Stomach (tissue), 9 donors: ENCODE measurements around the gene NAXE. TPM values are rescaled to one million over a fixed set of nuclear protein-coding genes. Genes with fewer than 3 reads are reported as not detected.

Experiments used
- DNase-seq, 2 donors: peaks; one replicate each; pipeline versions ENCODE4 v3.0.0 to v3.0.0-alpha.2; 2013 to 2019
- H3K27ac ChIP-seq, 5 donors: fragments of 200-600 bp in 4 of 5; sonication (generic) in 4 of 5; one replicate each; pipeline ENCODE4 v1.5.1; 2013 to 2019; ENCODE audit warnings: mild to moderate bottlenecking in 1 of 5, moderate library complexity in 1 of 5
- H3K27me3 ChIP-seq, 3 donors: fragments of 200-600 bp; sonication (generic); one replicate each; pipeline ENCODE4 v1.5.1; 2017 to 2019; ENCODE audit warnings: mixed run types in 1 of 3
- H3K36me3 ChIP-seq, 4 donors: fragments of 200-600 bp; sonication (generic); 1 replicate in 3 of 4; 2 replicates in 1 of 4; pipeline ENCODE4 v1.5.1; 2016 to 2019
- H3K4me1 ChIP-seq, 4 donors: fragments of 200-600 bp; sonication (generic); one replicate each; pipeline ENCODE4 v1.5.1; 2016 to 2019
- H3K4me3 ChIP-seq, 4 donors: fragments of 200-600 bp; sonication (generic) in 3 of 4; one replicate each; pipeline ENCODE4 v1.5.1; 2016 to 2019; ENCODE audit warnings: mild to moderate bottlenecking in 1 of 4
- H3K9me3 ChIP-seq, 4 donors: fragments of 200-600 bp; sonication (generic); one replicate each; pipeline ENCODE4 v1.5.1; 2016 to 2019
- EP300 ChIP-seq: sonication (generic); formaldehyde crosslinking; IDR thresholded peaks from one replicate; pipeline ENCODE4 v1.6.1; 2017; ENCODE audit warnings: antibody characterized with exemption
- POLR2A ChIP-seq, 4 donors: fragments of 450-650 bp; IDR thresholded peaks; one replicate each; pipeline ENCODE4 v1.6.1; 2016; ENCODE audit warnings: antibody characterized with exemption in 4 of 4, control low read depth in 2 of 4, mild to moderate bottlenecking in 1 of 4, moderate library complexity in 1 of 4
- POLR2AphosphoS5 ChIP-seq, 3 donors: sonication (generic); formaldehyde crosslinking; IDR thresholded peaks; one replicate each; pipeline ENCODE4 v1.6.1; 2016; ENCODE audit warnings: antibody characterized with exemption in 3 of 3
- WGBS, 5 donors: extraction: QIAGEN DNeasy Blood & Tissue Kit in 3 of 5; methylation state at CpG; one replicate each; pipeline versions ENCODE4 v1.1.5 to v1.1.7; 2013 to 2018; 5-methylcytosine and 5-hydroxymethylcytosine counted together
- intact Hi-C: fragments of 100-400 bp; cut with DNase I; formaldehyde crosslinking; loops from one replicate; pipeline ENCODE4 v1.15.1; 2023; ENCODE audit warnings: low total_unique reads
- polyA plus RNA-seq, 3 donors: library from polyadenylated mRNA; stranded (reverse); fragments of 200-250 nt; gene quantifications; one replicate each; pipeline ENCODE4 v1.2.3, GENCODE V29; 2013
- total RNA-seq, 5 donors: library from RNA; depleted of rRNA; stranded (reverse); fragments of >200 nt; gene quantifications; one replicate each; pipeline versions ENCODE4 v1.1.0 to v1.2.3, GENCODE V29; 2014 to 2016
- TF ChIP-seq, protein P1 (sequence below), 7 experiments: fragments of 450-650 bp in 4 of 7; fragments of 200-600 bp in 3 of 7; sonication (generic) in 3 of 7; IDR thresholded peaks; one replicate each; pipeline ENCODE4 v1.5.1; 2016 to 2019; ENCODE audit warnings: antibody characterized with exemption in 7 of 7, control low read depth in 2 of 7, mild to moderate bottlenecking in 1 of 7
- donor health status: healthy with polysubstance abuse.
- donor health status: Bipolar disorder and iron deficiency.
- donor health status: healthy.

Gene NAXE
- total and polyA plus RNA-seq, 8 donors: 46.1 to 84.9 (median 69.9) TPM

- H3K4me1 ChIP-seq: peaks cover 10 to 23% (median 21%) of the 10 kb centered on the region in 4 donors
- no peaks in the 10 kb centered on the region for H3K9me3 ChIP-seq
- no peaks in the 10 kb centered on the region for H3K27me3 ChIP-seq
- intact Hi-C loops: no loop called here
- TF ChIP-seq POLR2A (IDR thresholded peaks at IDR 0.05) (no peak), POLR2AphosphoS5 (IDR thresholded peaks at IDR 0.05) (no peak), EP300 (no peak)
- TF ChIP-seq, protein P1, sequence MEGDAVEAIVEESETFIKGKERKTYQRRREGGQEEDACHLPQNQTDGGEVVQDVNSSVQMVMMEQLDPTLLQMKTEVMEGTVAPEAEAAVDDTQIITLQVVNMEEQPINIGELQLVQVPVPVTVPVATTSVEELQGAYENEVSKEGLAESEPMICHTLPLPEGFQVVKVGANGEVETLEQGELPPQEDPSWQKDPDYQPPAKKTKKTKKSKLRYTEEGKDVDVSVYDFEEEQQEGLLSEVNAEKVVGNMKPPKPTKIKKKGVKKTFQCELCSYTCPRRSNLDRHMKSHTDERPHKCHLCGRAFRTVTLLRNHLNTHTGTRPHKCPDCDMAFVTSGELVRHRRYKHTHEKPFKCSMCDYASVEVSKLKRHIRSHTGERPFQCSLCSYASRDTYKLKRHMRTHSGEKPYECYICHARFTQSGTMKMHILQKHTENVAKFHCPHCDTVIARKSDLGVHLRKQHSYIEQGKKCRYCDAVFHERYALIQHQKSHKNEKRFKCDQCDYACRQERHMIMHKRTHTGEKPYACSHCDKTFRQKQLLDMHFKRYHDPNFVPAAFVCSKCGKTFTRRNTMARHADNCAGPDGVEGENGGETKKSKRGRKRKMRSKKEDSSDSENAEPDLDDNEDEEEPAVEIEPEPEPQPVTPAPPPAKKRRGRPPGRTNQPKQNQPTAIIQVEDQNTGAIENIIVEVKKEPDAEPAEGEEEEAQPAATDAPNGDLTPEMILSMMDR (IDR thresholded peaks at IDR 0.05): no peak
- H3K4me3 ChIP-seq: peak overlapping the region; percentile 72 to 91 (median 76)
- H3K27ac ChIP-seq: peak overlapping the region; percentile 83 to 90 (median 89)
- 40 to 51% (median 42%) methylated on average over 13 to 16 of the region's 16 CpGs for whole genome bisulfite sequencing, 5 donors
- no peak for DNase-seq
- H3K36me3 ChIP-seq: peaks cover 10 to 48% (median 44%) of the 10 kb centered on the region in 4 donors
Measured at GRCh38 chr1:156592158-156592909, 758 bp downstream of the NAXE start.

DNA sequence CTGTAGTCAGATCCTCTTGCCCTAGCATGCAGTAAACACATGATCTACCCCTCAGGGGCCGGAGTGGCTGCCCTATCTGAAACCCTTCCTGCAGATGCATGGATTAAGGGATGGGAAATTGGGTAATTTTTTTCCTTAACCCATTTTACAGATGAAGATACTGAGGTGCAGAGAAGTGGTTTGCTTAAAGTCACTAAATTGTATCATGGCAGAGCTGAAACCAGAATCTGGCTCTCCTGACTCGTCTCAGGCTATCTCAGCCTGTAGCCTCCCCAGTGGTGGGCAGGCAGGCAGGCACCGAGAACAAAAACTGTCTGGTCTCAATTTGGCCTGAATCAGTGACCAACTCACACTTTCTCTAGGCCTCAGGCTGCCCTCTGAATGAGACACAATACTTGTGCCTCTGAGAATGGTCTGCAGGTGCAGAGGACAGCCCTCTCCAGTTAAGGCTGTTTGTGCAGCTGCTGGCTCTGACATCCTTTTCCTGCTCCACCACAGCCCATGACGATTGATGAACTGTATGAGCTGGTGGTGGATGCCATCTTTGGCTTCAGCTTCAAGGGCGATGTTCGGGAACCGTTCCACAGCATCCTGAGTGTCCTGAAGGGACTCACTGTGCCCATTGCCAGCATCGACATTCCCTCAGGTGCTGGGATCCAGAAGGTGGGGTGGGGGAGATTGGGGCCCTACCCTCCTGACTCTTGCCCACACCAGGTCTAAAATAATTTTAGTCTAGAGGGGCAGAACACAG, 1.5 kb downstream of the NAXE start:
- TF ChIP-seq POLR2A (IDR thresholded peaks at IDR 0.05): no peak
- TF ChIP-seq, protein P1 (IDR thresholded peaks at IDR 0.05): no peak
- no peak for TF ChIP-seq EP300
- TF ChIP-seq POLR2AphosphoS5 (IDR thresholded peaks at IDR 0.05): no peak
- H3K4me3 ChIP-seq: peak overlapping the region in 1 of 4 donors; percentile 79
- no peak for DNase-seq
- peaks cover 10 to 23% (median 21%) of the 10 kb centered on the region in 4 donors for H3K4me1 ChIP-seq
- H3K27ac ChIP-seq: peak overlapping the region in 4 of 5 donors; percentile 1 to 90 (median 54)
- intact Hi-C loops: no loop called here
- H3K36me3 ChIP-seq: peaks cover 11 to 56% (median 51%) of the 10 kb centered on the region in 4 donors
- 81 to 87% (median 82%) methylated on average over 8 of the region's 8 CpGs for WGBS, 5 donors
- H3K27me3 ChIP-seq: no peaks in the 10 kb centered on the region
- no peaks in the 10 kb centered on the region for H3K9me3 ChIP-seq

- peaks cover 17 to 61% (median 57%) of the 10 kb centered on the region in 4 donors for H3K36me3 ChIP-seq
- peaks cover 10 to 23% (median 21%) of the 10 kb centered on the region in 4 donors for H3K4me1 ChIP-seq
- WGBS, 5 donors: 83 to 91% (median 89%) methylated on average over 8 of the region's 8 CpGs
- H3K27ac ChIP-seq: no peak overlapping the region
- TF ChIP-seq, protein P1 (IDR thresholded peaks at IDR 0.05): no peak
- TF ChIP-seq POLR2A (IDR thresholded peaks at IDR 0.05) (no peak), EP300 (no peak), POLR2AphosphoS5 (IDR thresholded peaks at IDR 0.05) (no peak)
- intact Hi-C loops: no loop called here
- no peaks in the 10 kb centered on the region for H3K27me3 ChIP-seq
- DNase-seq: no peak
- no peak overlapping the region for H3K4me3 ChIP-seq
- H3K9me3 ChIP-seq: no peaks in the 10 kb centered on the region
Measured at GRCh38 chr1:156593661-156593989, 2.0 kb downstream of the NAXE start.

DNA sequence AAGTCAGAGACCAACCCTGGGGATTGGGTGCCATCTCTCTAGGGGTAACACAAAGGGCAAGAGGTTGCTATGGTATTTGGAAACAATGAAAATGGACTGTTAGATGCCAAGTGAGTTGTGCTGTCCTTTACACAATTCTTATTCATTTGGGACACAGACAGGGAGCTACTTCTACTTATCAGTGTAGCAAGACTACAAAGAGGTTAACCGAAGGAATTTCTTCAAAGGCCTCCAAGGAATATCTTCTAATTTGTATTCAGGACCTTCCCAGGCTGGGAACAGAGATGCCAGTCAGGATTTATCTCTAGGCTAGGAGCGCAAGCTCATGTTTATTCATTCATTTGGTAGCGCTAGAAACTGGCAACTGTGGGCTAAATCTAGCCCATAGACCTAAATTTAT, 2.6 kb downstream of the NAXE start:
- Histone ChIP-seq H3K27me3 (no peaks in the 10 kb centered on the region), H3K4me3 (no peak overlapping the region), H3K9me3 (no peaks in the 10 kb centered on the region), H3K27ac (no peak overlapping the region), H3K36me3 (peaks cover 17 to 67% (median 61%) of the 10 kb centered on the region in 4 donors), H3K4me1 (peaks cover 10 to 23% (median 21%) of the 10 kb centered on the region in 4 donors)
- DNase-seq: no peak
- intact Hi-C loops: no loop called here
- TF ChIP-seq, protein P1 (IDR thresholded peaks at IDR 0.05): no peak
- no peak for TF ChIP-seq EP300
- no peak for TF ChIP-seq POLR2A (IDR thresholded peaks at IDR 0.05)
- no peak for TF ChIP-seq POLR2AphosphoS5 (IDR thresholded peaks at IDR 0.05)
- 74 to 88% (median 81%) methylated on average over 3 of the region's 3 CpGs for WGBS, 5 donors
